HepG2 (cell line): Measurements from ENCODE around the gene ALK. TPM values are rescaled to one million over a fixed set of nuclear protein-coding genes. Genes with fewer than 3 reads are reported as not detected.

Experiments
- ATAC-seq: fragments of 200-7000 bp; cut with Tn5 transposase; 3 replicates; pipeline ENCODE4 v1.9.1; 2020; ENCODE audit warnings: mild to moderate bottlenecking, moderate library complexity
- BruUV-seq: library from RNA; stranded (reverse); fragments of 400-500 nt; replicated peaks from 2 replicates; lab custom pipeline; 2021; lab: Mats Ljungman, UMichigan
- CTCF ChIA-PET: fragments of 300-600 bp; formaldehyde crosslinking; extraction: SDS; loops from one replicate; lab custom pipeline; 2021; ENCODE audit warnings: low total read pairs, inconsistent platforms, low intra/inter-chr PET ratio; lab: Yijun Ruan, JAX
- POLR2A ChIA-PET: fragments of 350-600 bp; sonication (Branson Sonifier 250); formaldehyde crosslinking; loops from one replicate; lab custom pipeline; 2020; ENCODE audit warnings: antibody characterized with exemption, inconsistent platforms; lab: Yijun Ruan, JAX
- DNase-seq: peaks from one replicate; pipeline ENCODE4 v3.0.0-alpha.2; 2015; ENCODE audit warnings: low spot score
- FAIRE-seq: peaks from 3 replicates; lab custom pipeline; 2011; peaks lifted over from hg19 to GRCh38; lab: Jason Lieb, UNC
- H2AFZ ChIP-seq: one replicate; pipeline ENCODE4 v1.6.1; 2011; ENCODE audit warnings: low read length, inconsistent platforms
- H3K27ac ChIP-seq: fragments of 300-600 bp; 3 replicates; pipeline ENCODE4 v1.8.0; 2011; ENCODE audit warnings: mixed run types, mild to moderate bottlenecking, mixed read lengths, low read length, inconsistent platforms; ENCODE audit not compliant: insufficient read depth; ENCODE audit errors: extremely low read length
- H3K27me3 ChIP-seq, 2 experiments: fragments of 200-600 bp in 1 of 2; 2 replicates in 1 of 2; 3 replicates in 1 of 2; pipeline versions ENCODE4 v1.6.0 to v1.8.0; 2011; ENCODE audit warnings: low read length in 2 of 2, mild to moderate bottlenecking in 2 of 2, moderate library complexity in 2 of 2, inconsistent platforms in 1 of 2; ENCODE audit not compliant: insufficient read depth in 2 of 2, control insufficient read depth in 1 of 2
- H3K36me3 ChIP-seq, 2 experiments: fragments of 200-600 bp in 1 of 2; replicated peaks in 1 of 2; 2 replicates in 1 of 2; 3 replicates in 1 of 2; pipeline versions ENCODE4 v1.5.1 to v1.8.0; 2011; ENCODE audit warnings: low read length in 2 of 2, inconsistent platforms in 1 of 2; ENCODE audit not compliant: insufficient read depth in 2 of 2, control insufficient read depth in 1 of 2
- H3K4me1 ChIP-seq: 2 replicates; pipeline ENCODE4 v1.5.1; 2012; ENCODE audit warnings: low read length, inconsistent platforms; ENCODE audit not compliant: insufficient read depth
- H3K4me2 ChIP-seq: 2 replicates; pipeline ENCODE4 v1.6.0; 2011; ENCODE audit warnings: low read depth, low read length, inconsistent platforms
- H3K4me3 ChIP-seq, 3 experiments: fragments of 200-600 bp in 1 of 3; sonication (generic), shearing (Covaris generic) in 1 of 3; replicated peaks in 1 of 3; 2 replicates each; pipeline ENCODE4 v1.5.1; 2011 to 2016; ENCODE audit warnings: low read length in 3 of 3, inconsistent platforms in 2 of 3, low read depth in 2 of 3, mild to moderate bottlenecking in 2 of 3, control low read depth in 1 of 3, mixed read lengths in 1 of 3; ENCODE audit not compliant: insufficient read depth in 1 of 3
- H3K79me2 ChIP-seq: one replicate; pipeline ENCODE4 v1.6.1; 2011; ENCODE audit warnings: low read length, inconsistent platforms; ENCODE audit not compliant: insufficient read depth
- H3K9ac ChIP-seq: 2 replicates; pipeline ENCODE4 v1.6.0; 2011; ENCODE audit warnings: mild to moderate bottlenecking, low read depth, low read length, inconsistent platforms; ENCODE audit not compliant: insufficient read depth
- H3K9me3 ChIP-seq: 2 replicates; pipeline ENCODE4 v1.5.1; 2012; ENCODE audit warnings: mild to moderate bottlenecking, low read length
- H4K20me1 ChIP-seq: 2 replicates; pipeline ENCODE4 v1.6.0; 2011; ENCODE audit warnings: inconsistent platforms, mild to moderate bottlenecking, low read length, moderate library complexity; ENCODE audit not compliant: insufficient read depth
- BORCS8-MEF2B ChIP-seq: sonication (generic); formaldehyde crosslinking; IDR thresholded peaks from 2 replicates; pipeline ENCODE4 v1.8.0; 2022; ENCODE audit warnings: mild to moderate bottlenecking, missing genetic modification reagents
- CERS6 ChIP-seq: sonication (generic); formaldehyde crosslinking; IDR thresholded peaks from 2 replicates; pipeline ENCODE4 v1.5.0; 2020; ENCODE audit warnings: missing genetic modification reagents
- CHCHD3 ChIP-seq: sonication (generic); formaldehyde crosslinking; IDR thresholded peaks from 2 replicates; pipeline ENCODE4 v1.8.0; 2022; ENCODE audit warnings: mild to moderate bottlenecking, missing genetic modification reagents, moderate library complexity
- CTCF ChIP-seq: sonication (generic); formaldehyde crosslinking; IDR thresholded peaks from 2 replicates; pipeline ENCODE4 v1.5.0; 2020; ENCODE audit warnings: mild to moderate bottlenecking, missing genetic modification reagents, moderate library complexity
- HDAC1 ChIP-seq: sonication (generic); formaldehyde crosslinking; IDR thresholded peaks from 2 replicates; pipeline ENCODE4 v1.5.1; 2020; ENCODE audit warnings: mild to moderate bottlenecking, missing genetic modification reagents
- LRRFIP1 ChIP-seq: sonication (generic); formaldehyde crosslinking; conservative IDR thresholded peaks from 2 replicates; pipeline ENCODE4 v1.4.0; 2020; ENCODE audit warnings: missing genetic modification reagents
- NFE2L1 ChIP-seq: sonication (generic); formaldehyde crosslinking; IDR thresholded peaks from 2 replicates; pipeline ENCODE4 v1.4.0; 2020; ENCODE audit warnings: missing genetic modification reagents, mild to moderate bottlenecking, borderline replicate concordance
- NFIB ChIP-seq: sonication (generic); formaldehyde crosslinking; IDR thresholded peaks from 2 replicates; pipeline ENCODE4 v1.9.0; 2021; ENCODE audit warnings: missing genetic modification reagents, mild to moderate bottlenecking, borderline replicate concordance
- PHF5A ChIP-seq: IDR thresholded peaks from one replicate; pipeline ENCODE4 v1.6.1; 2018; ENCODE audit warnings: low read depth, missing genetic modification reagents; ENCODE audit not compliant: unreplicated experiment
- RFXANK ChIP-seq: IDR thresholded peaks from 2 replicates; pipeline ENCODE4 v1.6.1; 2016
- SIN3A ChIP-seq: IDR thresholded peaks from 2 replicates; pipeline ENCODE4 v1.6.1; 2011; ENCODE audit warnings: low read depth, mild to moderate bottlenecking, control low read depth, low read length, borderline replicate concordance
- ZBTB3 ChIP-seq: sonication (generic); formaldehyde crosslinking; IDR thresholded peaks from 2 replicates; pipeline ENCODE4 v1.4.0; 2020; ENCODE audit warnings: low read depth, mild to moderate bottlenecking, moderate library complexity, missing genetic modification reagents, borderline replicate concordance
- ZFP36L2 ChIP-seq: sonication (generic); formaldehyde crosslinking; IDR thresholded peaks from 2 replicates; pipeline ENCODE4 v1.4.0; 2020; ENCODE audit warnings: missing genetic modification reagents
- ZNF292 ChIP-seq: sonication (generic); formaldehyde crosslinking; IDR thresholded peaks from 2 replicates; pipeline ENCODE4 v1.8.1; 2022; ENCODE audit warnings: mild to moderate bottlenecking, low read depth, missing genetic modification reagents, borderline replicate concordance
- ZNF333 ChIP-seq: sonication (generic); formaldehyde crosslinking; IDR thresholded peaks from 2 replicates; pipeline ENCODE4 v1.4.0; 2020; ENCODE audit warnings: mild to moderate bottlenecking, missing genetic modification reagents, borderline replicate concordance
- ZNF878 ChIP-seq: sonication (generic); formaldehyde crosslinking; IDR thresholded peaks from 2 replicates; pipeline ENCODE4 v1.8.1; 2023; ENCODE audit warnings: mild to moderate bottlenecking, missing genetic modification reagents, moderate library complexity
- ZSCAN21 ChIP-seq: sonication (generic); formaldehyde crosslinking; IDR thresholded peaks from 2 replicates; pipeline ENCODE4 v1.8.0; 2022; ENCODE audit warnings: mild to moderate bottlenecking, missing genetic modification reagents, moderate library complexity, borderline replicate concordance
- WGBS: methylation state at CpG from one replicate; pipeline ENCODE4 v1.1.6; 2017; ENCODE audit warnings: low lambda C conversion rate; 5-methylcytosine and 5-hydroxymethylcytosine counted together
- in situ Hi-C: cut with HindIII; loops from 2 replicates; pipeline ENCODE4 v1.10.0; 2017; ENCODE audit warnings: low pct_unique_long_range_greater_than_20kb; ENCODE audit not compliant: extremely low pct_ligation_motif_present
- intact Hi-C: fragments of 100-400 bp; cut with micrococcal nuclease; formaldehyde crosslinking; loops from one replicate; pipeline ENCODE4 v1.10.0; 2022; ENCODE audit not compliant: unreplicated experiment
- polyA plus RNA-seq, 8 experiments: library from polyadenylated mRNA; depleted of rRNA in 3 of 8; stranded (reverse) in 7 of 8; unstranded in 1 of 8; fragments of >200 nt; fragmentation: Illumina TruSeq in 4 of 8; extraction: Trizol in 4 of 8; gene quantifications; 2 replicates each; pipeline versions ENCODE4 v1.2.1 to v1.2.3, GENCODE V29; 2011 to 2016; ENCODE audit warnings: low read depth in 4 of 8, missing spikeins in 1 of 8, mixed read lengths in 1 of 8; ENCODE audit not compliant: insufficient read depth in 1 of 8
- total RNA-seq, 5 experiments: library from RNA; depleted of rRNA; stranded (reverse); fragments of >200 nt; fragmentation: Illumina TruSeq; extraction: Trizol; gene quantifications; 2 replicates each; pipeline ENCODE4 v1.2.3, GENCODE V29; 2016; ENCODE audit warnings: low read depth in 1 of 5

ALK gene
- total and polyA plus RNA-seq, 2 of the 13 experiments (the other 11 are each of a cell fraction or from before 2014, with no cell fraction given): not detected

DNA sequence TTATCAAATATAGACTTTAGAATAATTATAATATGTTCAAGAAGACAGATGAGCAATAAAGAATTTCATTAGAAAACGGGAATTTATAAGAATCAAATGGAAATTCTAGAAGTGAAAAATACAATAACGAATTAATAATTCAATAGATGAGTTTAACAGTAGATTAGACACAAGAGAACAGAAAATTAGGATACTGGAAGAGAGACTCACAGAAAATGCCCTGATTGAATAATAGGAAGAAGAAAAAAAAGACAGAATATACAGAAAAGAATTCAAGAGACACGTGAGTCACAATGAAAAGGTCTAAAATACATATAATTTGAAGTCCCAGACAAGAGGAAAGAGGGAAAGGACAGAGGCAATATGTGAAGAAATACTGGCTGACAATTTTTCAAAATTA lies 451.4 kb downstream of the ALK start:
- Histone ChIP-seq H2AFZ (no peak overlapping the region), H3K79me2 (no peaks in the 10 kb centered on the region), H3K36me3 (no peaks in the 10 kb centered on the region), H3K9ac (no peak overlapping the region), H4K20me1 (no peaks in the 10 kb centered on the region), H3K4me3 (no peak overlapping the region), H3K4me1 (no peaks in the 10 kb centered on the region), H3K27ac (no peak overlapping the region), H3K4me2 (no peak overlapping the region), H3K9me3 (peaks cover 42% of the 10 kb centered on the region), H3K27me3 (0 out of 5 replicates have a peak, but pooled peaks cover 2% of the 10 kb centered on the region in 2 experiments)
- no TSS peak for BruUV-seq
- WGBS: 1% methylated on average over 3 of the region's 3 CpGs
- FAIRE-seq: no peak
- in situ Hi-C loops (no loop called here), intact Hi-C loops (no loop called here)
- no peak for ATAC-seq
- CTCF ChIA-PET: no interaction called here
- POLR2A ChIA-PET: no interaction called here
- DNase-seq: no peak
- TF ChIP-seq ZBTB3 (CRISPR knock-in tag): no peak
- no peak for TF ChIP-seq ZNF878
- TF ChIP-seq ZSCAN21 (CRISPR knock-in tag): no peak
- no peak for TF ChIP-seq SIN3A
- TF ChIP-seq BORCS8-MEF2B: no peak
- no peak for TF ChIP-seq NFIB (CRISPR knock-in tag)
- no peak for TF ChIP-seq PHF5A (CRISPR knock-in tag)
- TF ChIP-seq HDAC1 (CRISPR knock-in tag): no peak
- no peak for TF ChIP-seq NFE2L1 (CRISPR knock-in tag)
- no peak for TF ChIP-seq CHCHD3 (CRISPR knock-in tag)
- no peak for TF ChIP-seq RFXANK
- TF ChIP-seq CTCF (CRISPR knock-in tag): no peak
- no peak for TF ChIP-seq ZNF333 (CRISPR knock-in tag)
- no peak for TF ChIP-seq LRRFIP1 (CRISPR knock-in tag)
- no peak for TF ChIP-seq ZNF292 (CRISPR knock-in tag)
- no peak for TF ChIP-seq CERS6 (CRISPR knock-in tag)
- no peak for TF ChIP-seq ZFP36L2
